ENCODE results near the gene PLAA.

Gene PLAA

DNA sequence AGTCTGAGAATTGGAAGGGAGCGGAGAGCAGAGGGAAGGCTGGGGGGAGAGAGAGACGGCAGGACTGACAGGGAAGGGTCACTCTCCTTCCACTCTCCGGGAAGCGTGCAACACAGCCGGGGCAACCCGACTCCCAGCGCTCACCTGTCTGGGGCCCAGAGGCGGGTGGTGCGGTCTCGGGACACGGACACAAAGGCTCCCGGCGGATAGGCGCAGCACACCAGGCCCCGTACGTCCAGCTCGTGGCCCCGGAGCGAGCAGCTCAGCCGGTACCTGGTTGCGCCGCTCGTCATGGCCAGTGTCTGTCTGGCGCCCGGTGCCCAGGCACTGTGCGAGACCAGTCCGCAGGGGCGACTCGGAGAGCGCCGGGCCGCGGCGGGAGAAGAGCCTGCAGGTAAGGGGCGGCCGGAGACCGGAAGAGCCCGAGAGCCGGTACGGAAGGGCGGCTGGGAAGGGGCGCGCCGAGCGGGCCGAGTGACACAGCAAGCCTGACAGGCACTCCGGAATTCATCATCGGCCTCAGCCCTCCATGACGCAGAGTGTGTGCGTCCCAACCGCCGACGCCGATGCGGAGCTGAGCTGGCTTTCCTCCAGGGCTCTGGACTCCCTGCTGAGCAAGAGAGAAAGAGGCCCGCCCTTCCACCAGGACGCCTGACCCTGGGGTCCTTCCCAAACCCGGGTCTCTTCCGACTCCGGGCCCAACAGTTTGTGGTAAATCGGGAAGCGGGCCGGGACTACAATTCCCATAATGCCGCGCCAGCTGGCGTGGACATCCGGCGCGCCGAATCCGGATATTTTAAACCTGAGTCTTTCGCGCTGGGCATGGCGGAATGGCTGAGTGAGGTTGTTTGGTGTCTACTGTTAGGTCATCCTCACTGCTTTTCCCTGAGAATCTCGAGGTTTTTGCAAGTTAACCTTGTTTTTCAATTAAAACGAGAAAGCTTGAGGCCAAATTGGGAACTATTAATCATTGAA is at the start of gene PLAA:
PLAA (minus strand) TSS at position 490 of the 975 bp plus-strand sequence; CDS start at position 293, 197 bp downstream.
- peak; percentile 34 to 97 (median 90) for DNase-seq

DNA sequence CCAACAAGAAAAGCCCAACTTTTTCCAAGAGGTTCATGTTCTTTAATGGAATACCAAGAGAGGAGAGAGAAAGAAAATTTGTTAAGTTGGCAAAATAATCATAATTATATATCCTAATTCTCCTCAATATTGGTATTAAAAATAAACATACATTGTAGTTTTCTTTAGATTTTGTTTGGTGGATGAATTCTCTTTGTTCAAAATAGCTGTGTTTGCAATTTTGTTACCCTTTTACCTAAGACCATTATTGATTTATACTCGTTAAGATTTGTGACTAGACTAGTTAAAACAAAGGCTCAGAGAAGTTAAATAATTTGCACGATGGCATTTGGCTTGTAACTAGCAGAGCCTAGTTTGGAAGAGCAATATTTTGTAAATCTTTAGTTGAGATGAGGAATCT is 48.8 kb upstream of the PLAA start:
- DNase-seq: no peak

DNA sequence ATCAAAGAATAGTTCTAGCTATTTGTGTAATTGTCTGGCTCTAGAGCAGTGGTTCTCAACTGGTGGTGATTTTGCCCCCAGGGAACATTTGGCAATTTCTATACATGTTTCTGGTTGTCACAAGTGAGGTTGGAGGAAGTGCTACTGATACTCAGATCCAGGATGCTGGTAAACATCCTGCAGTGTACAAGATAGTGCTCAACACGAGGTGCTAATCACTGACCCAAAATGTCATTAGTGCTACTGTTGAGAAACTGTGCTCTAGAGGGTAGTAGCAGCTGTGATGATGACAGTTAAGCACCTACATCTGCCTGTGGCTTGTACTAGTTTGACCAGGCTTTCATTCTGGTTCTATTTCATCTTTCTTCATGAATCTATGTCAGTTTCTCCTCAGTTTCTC is 36.3 kb upstream of the PLAA start:
- DNase-seq: no peak

DNA sequence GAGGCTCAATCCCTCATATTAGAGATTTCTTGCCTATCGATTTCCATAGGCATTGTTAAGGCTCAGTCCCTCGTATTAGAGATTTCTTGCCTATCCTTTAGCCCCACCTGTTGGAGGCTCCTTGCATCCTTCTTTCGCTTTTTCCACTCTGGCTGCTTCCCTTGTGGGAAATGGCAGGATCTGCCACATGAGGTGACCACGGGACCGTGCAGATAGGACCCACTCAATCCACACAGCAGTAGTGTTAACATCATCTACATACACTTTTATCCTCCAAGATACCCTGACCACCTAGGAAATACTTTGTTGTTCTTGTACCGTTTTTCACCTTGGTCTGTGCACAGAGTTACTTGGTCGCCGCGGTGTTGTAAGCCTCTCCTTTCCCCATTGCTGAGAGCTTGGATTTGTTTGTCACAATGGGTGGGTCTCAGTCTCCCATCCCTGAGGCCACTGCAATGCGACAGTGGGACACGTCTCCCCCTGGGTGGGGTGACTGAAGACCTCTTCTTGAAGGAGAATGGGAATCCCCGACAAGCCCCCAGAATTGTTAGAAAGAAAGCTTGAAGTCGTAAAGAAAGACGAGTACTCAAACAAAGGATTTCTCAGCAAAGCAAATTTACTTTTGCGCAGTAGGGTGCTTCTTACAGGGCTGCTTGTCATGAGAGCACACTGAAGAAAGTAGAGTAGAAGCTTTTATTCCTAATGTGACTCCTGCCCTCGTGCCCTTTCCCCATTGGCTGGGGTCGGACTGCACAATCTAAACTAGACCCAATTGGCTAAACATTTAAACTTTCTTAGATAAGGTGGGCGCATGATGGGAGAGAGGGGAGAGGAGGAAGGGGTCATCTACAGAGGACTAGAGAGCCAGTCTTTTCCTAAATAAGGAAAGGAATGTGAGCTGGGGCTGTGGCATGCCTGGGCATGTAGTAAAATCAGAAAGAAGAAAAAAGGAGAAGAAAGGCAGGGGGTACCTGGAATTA is 29.0 kb upstream of the PLAA start:
- DNase-seq: peak in 2 of 56 donors; percentile 1 to 9

DNA sequence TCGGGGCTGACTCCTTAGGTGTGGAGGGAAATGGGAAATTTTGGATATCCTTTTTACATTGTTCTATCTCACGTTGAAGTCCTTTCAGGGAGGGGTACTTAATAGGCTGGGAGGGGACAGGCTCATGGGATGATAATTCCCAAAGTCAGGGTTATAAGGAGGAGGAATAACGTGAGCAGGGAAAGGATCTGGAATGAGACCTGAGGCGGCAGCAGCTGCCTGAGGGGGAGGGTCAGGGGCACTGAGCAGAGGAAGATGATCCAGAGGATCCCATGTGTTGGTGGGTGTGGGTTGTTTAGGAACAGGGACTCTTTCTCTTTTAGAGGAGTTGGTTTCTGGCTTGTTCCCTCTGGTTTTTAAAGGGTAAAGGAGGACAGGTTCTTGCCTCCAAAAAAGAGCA is 27.9 kb upstream of the PLAA start:
- no peak for DNase-seq

DNA sequence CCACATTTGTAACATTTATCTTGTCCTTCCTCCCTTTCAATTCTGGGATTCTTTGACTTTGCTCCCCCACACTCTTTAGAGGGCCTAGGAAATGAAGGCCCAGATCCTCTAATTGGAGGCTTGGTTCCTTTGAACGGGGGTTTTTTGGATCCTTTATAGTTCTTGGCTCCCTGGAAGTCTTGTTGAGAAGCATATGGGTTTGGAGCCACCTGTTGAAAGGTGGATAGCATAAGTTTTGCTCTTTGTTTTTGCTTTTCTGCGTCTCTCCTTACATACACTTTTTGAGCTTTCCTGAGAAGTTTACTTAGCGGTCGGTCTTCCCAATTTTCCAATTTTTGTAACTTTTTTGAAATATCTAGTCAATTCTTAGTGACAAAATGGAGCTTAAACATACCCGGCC is 26.9 kb upstream of the PLAA start:
- no peak for DNase-seq

DNA sequence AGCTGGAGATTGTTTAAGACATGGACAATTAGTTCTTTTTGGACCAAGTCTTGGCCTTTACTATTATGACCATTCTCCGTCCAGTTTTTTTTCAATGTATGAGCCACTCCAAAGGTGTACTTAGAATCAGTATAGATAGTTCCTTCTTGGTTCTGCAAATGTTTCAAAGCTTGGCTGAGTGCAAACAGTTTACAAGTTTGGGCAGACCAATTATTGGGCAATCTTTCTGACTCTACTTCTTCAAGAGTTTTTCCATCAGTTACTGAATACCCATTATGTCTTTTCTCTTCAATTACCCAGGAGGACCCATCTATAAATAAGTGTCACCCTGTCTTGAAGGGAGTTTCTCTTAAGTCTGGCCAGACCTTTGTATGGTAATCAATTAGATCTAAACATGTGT is 24.7 kb upstream of the PLAA start:
- no peak for DNase-seq

DNA sequence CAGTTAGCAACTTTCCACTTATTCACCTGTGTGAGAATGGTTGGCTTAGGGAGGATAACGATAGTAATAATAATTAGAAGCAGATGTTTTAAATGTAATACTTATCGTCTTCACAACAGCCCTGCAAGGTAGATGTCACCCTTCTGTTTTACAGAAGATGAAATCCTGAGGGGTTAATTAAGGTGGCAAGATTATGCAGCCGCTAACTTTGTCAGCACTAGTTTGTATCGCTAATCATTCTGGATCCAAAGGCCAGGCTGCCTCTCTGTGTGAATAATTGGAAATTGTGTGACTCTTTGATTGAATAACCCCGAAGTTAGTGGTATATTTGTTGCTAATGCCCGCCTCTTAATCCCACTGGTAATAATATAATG is 9.8 kb upstream of the PLAA start:
- peak in 1 of 56 donors; percentile 29 for DNase-seq

DNA sequence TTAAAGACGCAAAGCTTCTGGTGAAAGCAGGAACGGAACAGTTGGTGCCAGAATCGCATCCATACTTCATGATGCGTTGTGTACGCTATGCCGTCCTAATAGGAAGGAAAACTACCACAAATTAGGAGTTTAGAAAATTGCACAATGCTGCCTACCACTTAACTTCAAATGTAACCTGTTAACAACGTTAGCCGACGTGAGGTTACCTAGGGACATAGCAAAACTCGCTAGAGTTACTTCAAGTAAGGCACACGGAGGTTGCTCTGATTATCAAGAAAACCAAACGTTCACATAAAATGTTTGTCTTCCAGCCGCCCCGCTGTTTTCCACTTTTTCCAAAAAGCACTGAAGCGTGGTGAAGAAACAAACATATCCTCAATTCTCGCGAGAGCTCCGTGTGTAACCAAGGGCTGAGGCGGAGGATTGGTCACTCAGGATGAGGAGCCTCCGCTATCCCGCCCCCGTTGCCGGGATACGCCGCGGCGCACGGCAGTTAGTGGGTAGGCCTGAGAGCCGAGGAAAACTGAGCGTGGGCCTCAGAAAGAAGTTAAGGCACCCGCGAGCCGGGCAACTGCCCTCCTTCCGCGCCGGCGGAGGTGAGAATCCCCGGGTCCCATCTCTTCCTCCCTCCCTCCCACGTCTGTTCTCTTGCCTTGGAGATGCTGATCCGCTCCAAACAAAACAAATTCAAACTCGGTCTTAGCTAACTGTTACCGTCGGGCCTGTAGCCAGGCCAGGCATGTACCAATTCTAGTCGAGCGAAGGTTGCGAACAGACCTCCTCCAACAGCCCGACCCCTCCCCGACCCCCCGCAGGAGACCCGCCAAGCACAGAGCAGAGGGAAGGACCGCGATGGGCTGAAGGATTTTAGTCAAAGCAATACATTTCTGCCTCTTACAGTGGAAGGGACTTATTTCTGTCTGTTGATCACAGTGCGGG is 9.1 kb upstream of the PLAA start, which contains the start of gene IFT74:
IFT74 (plus strand) TSS at position 492 of the 939 bp plus-strand sequence. CDS start 5,556 bp downstream, outside the sequence.
- peak; percentile 44 to 98 (median 92) for DNase-seq

DNA sequence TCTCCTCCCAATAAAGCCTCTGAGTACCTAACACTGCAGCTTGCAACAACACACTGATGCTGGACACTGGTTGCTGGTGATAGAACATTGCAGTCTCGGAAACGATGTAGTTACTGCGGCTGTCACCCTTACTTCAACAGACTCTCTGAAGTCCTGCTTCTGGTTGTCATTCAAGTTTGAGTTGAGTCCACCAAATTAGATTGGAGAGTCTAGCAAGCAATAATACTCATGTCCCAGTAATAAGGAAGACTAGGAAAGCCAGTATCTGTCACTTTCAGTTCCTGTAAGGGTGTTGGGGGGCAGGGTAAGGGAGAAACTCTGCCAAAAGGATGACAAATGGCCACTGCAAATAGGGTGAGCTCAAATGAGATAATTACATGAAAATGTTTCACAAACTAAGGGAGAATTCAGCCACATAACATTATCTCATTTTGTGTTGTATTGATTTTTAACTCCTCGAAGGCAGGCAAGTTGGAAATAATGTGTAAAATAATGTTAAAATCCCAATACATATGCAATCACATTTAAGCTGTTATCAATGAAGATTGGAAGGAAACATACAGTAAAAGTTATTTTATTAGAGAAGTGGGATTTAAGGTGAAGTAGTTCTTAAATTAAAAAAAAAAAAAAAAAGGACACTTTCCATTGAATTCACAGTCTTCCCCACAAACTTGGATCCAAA is 8.3 kb upstream of the PLAA start:
- peak in 18 of 56 donors; percentile 1 to 55 (median 6) for DNase-seq

DNA sequence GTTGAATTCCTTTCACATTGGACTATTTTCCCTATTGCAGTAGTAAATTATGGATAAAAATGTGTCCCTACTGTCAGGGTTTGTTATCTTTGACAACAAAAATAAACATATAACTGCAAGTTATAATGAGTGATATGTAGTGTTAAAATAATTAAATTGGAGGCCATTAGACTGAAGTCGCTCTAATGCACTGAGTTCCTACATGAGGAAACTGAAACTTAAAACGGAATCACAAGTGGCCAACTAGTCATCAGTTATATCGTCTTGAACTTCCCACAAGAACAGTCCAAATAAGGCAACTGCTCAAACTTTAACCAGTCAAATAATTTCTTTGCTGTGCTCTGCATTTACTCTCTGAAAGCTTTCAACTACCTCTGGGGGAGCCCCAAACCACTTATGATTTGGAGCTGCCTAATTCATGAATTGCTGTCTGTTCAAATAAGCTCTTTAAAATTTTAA is 7.0 kb upstream of the PLAA start:
- no peak for DNase-seq

DNA sequence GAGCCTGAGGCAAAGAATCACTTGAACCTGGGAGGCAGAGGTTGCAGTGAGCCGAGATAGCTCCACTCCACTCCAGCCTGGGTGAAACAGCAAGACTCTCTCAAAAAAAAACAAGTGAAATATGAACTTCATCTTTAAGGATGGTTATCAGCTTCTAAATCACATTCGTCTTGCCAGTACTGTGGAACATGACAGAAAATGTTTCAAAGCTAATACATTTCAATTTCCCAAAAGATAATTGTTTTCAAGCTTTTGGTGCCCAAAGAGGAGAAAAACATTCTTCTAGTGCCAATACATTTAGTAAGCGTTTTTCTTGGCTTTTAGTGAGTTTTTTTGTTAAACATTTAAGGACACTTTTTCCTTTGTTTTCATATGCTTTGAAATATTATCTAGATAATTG is 4.8 kb upstream of the PLAA start:
- no peak for DNase-seq

DNA sequence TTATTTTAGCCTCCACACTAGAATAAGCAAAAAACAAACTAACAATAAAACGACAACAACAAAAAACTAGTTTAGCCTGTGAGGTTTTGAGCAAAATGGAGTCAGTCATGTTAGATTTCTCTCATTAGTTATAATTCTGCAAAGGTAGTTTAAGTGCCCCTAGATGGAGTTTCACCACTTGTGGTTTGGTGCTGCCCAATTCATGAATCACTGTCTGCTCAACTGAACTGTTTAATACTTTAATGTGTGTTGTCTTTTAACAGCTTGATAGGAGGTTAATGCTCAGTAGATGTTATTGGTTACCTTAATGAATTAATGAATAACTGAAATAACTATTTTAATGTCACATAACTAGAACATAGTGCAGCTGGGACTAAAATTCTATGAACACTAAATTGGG is 3.5 kb upstream of the PLAA start:
- DNase-seq: no peak

DNA sequence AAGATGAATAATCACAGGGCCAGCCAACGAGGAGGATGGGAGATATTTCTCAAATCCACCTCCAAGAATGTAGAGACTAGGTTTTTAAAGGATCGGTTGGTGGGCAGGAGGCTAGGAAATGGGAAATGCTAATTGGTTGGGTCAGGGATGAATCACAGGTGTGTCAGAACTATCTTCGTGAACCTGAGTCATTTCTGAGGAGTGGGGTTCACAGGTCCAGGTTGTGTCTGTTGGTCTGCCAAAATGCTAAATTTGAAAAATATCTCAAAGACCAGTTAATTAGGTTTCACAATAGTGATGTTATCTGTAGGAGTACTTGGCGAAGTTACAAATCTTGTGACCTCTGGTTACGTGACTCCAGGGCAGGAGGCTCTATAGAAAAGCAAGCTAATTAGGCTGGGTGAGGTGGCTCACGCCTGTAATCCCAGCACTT is 2.6 kb upstream of the PLAA start:
- DNase-seq: no peak

DNA sequence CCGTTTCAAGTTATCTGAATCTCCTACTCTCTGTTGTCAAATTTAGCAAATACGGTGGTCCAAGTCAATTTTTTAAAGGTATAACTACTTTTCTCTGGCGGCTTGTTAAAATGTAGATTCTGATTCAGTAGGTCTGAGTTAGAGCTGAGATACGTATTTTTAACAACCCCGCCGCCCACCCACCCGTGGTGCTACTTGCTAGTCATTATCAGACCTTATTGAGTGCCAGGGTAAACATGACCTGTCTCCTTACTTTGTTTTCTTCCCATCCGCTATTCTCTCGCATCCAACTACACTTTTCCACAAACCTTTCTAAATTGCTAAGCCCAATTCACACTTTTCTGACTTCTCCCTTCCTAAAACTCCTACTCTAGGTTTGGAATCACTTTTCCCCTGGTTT is 694 bp upstream of the PLAA start:
- DNase-seq: no peak

DNA sequence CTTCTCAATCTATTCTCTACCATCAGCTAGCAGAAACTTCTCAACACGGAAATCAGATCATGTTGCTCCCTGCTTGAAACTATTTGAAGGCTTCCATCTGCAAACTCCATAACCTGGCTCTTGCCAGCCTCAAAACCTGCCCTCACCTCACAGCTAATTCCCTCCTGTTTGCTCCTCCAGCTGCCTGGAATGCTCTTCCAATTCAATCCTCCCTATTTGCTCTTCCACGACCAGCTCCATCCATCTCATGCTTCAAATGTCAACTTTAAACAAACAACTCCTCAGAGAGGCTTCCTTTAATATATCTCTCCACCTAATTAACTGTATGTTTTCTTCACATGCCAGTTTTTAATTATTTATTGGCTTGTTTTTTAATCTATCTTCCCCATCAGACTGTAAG is 1.5 kb downstream of the PLAA start:
- DNase-seq: no peak

DNA sequence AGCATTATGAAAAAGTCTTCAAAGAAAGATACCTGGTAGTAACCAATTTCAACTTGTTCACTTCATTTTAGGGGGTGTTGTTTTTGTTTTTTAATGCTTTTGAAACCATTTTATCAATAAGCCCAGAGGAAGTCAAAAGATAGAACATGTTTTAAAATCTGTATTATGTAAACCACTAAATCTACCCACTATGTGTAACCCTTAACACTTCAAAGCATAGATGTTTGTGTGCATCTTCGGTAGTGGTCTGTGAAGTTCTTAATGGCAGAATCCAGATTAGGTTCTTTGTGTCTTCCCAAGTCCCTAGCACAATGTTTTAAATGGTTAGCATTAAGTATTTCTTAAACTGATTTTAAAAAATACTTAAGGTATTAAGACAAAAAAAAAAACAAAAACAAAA is 6.3 kb downstream of the PLAA start:
- no peak for DNase-seq

DNA sequence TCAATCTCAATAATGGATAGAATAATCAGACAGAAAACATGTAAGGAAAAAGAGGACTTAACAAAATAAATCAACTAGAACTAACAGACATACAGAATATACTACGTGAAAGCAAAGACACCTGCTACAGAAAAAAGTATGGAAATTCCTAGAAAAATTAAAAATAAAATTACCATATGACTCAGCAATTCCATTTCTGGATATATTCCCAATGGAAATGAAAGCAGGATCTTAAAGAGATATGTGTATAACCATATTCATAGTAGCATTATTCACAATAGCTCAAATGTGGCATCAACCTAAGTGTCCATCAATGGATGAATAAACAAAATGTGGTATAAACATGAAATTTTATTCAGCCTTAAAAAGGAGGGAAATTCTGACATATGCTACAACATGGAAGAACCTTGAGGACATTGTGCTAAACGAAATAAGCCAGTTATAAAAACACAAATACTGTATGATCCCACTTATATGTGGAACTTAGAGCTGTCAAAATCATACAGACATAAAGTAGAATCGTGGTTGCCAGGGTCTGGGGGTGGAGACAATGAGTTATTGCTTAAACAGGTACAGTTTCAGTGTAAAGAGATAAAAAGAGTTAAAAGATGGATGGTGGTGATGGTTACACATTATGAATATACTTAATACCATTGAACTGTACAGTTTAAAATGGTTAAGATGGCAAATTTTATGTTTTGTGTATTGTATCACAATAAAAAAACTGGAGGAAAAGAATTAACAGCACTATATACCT is 6.9 kb downstream of the PLAA start:
- DNase-seq: no peak

DNA sequence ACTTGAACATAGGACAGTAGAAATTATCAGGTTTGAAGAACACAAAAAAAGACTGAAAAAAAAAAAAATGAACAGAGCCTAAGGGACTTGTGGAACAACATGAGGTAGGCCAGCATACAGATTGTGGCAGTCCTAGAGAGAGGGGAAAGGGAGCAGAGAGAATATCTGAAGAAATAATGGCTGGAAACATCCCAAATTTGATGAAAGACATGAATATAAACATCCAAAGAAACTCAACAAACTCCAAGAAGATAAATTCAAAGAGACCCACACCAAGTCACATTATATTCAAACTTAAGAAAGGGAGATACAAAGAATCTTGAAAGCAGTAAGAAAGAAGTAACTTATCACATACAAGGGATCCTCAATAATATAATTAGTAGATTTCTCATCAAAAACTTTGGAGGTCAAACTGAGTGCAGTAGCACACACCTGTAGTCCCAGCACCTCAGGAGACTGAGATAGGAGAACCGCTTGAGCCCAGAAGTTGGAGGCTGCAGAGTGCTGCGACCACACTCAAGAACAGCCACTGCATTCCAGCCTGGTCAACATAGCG is 9.1 kb downstream of the PLAA start:
- no peak for DNase-seq

Data from nucleus accumbens (tissue), 56 donors.